ENCODE data around the gene ZGPAT. TPM values are rescaled to one million over a fixed set of nuclear protein-coding genes. Genes with fewer than 3 reads are reported as not detected.

The ZGPAT gene
- total RNA-seq, 1 donor from 2014 or later, result 27.2 TPM

GRCh38 chr20:63695424-63696305 is 12.2 kb upstream of the ZGPAT start:
- H3K27ac ChIP-seq, result no peak overlapping the region
- no peak for TF ChIP-seq CTCF (IDR thresholded peaks at IDR 0.05)
- ATAC-seq, result no peak
- peaks cover 56% of the 10 kb centered on the region for H3K4me1 ChIP-seq
- intact Hi-C loops (cut with DNase I), result no loop called here
- H3K9me3 ChIP-seq, result no peaks in the 10 kb centered on the region
- no peaks in the 10 kb centered on the region for H3K27me3 ChIP-seq (ENCODE audit: low read depth)
- DNase-seq, result no peak
- peaks cover 29% of the 10 kb centered on the region for H3K36me3 ChIP-seq
- no peak overlapping the region for H3K4me3 ChIP-seq

- intact Hi-C loops (cut with DNase I), result no loop called here
- no peaks in the 10 kb centered on the region for H3K9me3 ChIP-seq
- peak; percentile 45 for DNase-seq
- peaks cover 29% of the 10 kb centered on the region for H3K36me3 ChIP-seq
- peak; percentile 0 to 18 for ATAC-seq
- H3K4me1 ChIP-seq, result peaks cover 56% of the 10 kb centered on the region
- peak overlapping the region; percentile 40 for H3K4me3 ChIP-seq
- H3K27me3 ChIP-seq (ENCODE audit: low read depth), result no peaks in the 10 kb centered on the region
- H3K27ac ChIP-seq, result no peak overlapping the region
- TF ChIP-seq CTCF (IDR thresholded peaks at IDR 0.05), result no peak
Measured at GRCh38 chr20:63696306-63696627, 11.6 kb upstream of the ZGPAT start.

GRCh38 chr20:63696628-63697356 is 11.0 kb upstream of the ZGPAT start, which contains the start of gene TNFRSF6B:
Gene TNFRSF6B (plus strand): TSS chr20:63696652. CDS start chr20:63696768, 116 bp downstream.
- H3K36me3 ChIP-seq, result peaks cover 29% of the 10 kb centered on the region
- peaks cover 53% of the 10 kb centered on the region for H3K4me1 ChIP-seq
- H3K27ac ChIP-seq, result peak within 1 kb of the TSS; percentile 31
- peak in 1 of 2 donors; percentile 1 for ATAC-seq
- H3K4me3 ChIP-seq, result peak within 1 kb of the TSS; percentile 40
- no peaks in the 10 kb centered on the region for H3K27me3 ChIP-seq (ENCODE audit: low read depth)
- intact Hi-C loops (cut with DNase I), result no loop called here
- no peak for DNase-seq
- H3K9me3 ChIP-seq, result no peaks in the 10 kb centered on the region
- no peak for TF ChIP-seq CTCF (IDR thresholded peaks at IDR 0.05)

- Histone ChIP-seq H3K4me1 (peaks cover 47% of the 10 kb centered on the region), H3K36me3 (peaks cover 29% of the 10 kb centered on the region), H3K9me3 (no peaks in the 10 kb centered on the region), H3K27ac (peak overlapping the region; percentile 31), H3K27me3 (ENCODE audit: low read depth) (no peaks in the 10 kb centered on the region), H3K4me3 (peak overlapping the region; percentile 40)
- ATAC-seq (no peak), DNase-seq (peak; percentile 27)
- intact Hi-C loops (cut with DNase I), result no loop called here
- no peak for TF ChIP-seq CTCF (IDR thresholded peaks at IDR 0.05)
Measured at GRCh38 chr20:63697357-63697867, 10.4 kb upstream of the ZGPAT start.

- no peak for ATAC-seq
- H3K4me3 ChIP-seq, result peak overlapping the region; percentile 40
- intact Hi-C loops (cut with DNase I), result no loop called here
Measured at GRCh38 chr20:63697868-63698545, 9.8 kb upstream of the ZGPAT start.

More at GRCh38 chr20:63697868-63698545, 9.8 kb upstream of the ZGPAT start:
- Histone ChIP-seq H3K9me3 (no peaks in the 10 kb centered on the region), H3K27ac (peak overlapping the region; percentile 49), H3K36me3 (peaks cover 29% of the 10 kb centered on the region), H3K27me3 (ENCODE audit: low read depth) (no peaks in the 10 kb centered on the region), H3K4me1 (peaks cover 41% of the 10 kb centered on the region)
- no peak for TF ChIP-seq CTCF (IDR thresholded peaks at IDR 0.05)
- DNase-seq, result peak; percentile 37

All from lower lobe of right lung (tissue), 2 donors.